ENCODE data around the gene SMIM45.

SMIM45 gene

DNA sequence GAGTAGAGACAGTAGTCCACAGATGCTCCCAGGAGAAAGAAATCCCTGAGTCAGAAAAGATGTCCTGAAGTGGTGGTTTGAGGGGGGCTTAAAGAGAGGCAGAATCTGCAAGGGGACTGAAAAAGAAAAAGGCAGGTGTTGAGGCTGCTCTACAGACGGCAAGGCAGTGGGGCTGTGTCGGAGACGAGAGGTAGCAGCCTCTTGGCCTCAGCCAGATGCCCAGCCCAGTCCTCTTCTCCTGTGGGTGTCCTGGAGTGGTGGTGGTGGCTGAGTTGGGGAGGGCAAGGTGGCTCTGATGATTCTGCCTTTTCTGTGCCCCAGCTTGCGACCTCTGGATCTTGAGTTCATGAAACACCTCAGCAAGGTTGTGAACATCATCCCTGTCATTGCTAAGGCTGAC, 37.3 kb downstream of the SMIM45 start:
- TF ChIP-seq, protein P1, sequence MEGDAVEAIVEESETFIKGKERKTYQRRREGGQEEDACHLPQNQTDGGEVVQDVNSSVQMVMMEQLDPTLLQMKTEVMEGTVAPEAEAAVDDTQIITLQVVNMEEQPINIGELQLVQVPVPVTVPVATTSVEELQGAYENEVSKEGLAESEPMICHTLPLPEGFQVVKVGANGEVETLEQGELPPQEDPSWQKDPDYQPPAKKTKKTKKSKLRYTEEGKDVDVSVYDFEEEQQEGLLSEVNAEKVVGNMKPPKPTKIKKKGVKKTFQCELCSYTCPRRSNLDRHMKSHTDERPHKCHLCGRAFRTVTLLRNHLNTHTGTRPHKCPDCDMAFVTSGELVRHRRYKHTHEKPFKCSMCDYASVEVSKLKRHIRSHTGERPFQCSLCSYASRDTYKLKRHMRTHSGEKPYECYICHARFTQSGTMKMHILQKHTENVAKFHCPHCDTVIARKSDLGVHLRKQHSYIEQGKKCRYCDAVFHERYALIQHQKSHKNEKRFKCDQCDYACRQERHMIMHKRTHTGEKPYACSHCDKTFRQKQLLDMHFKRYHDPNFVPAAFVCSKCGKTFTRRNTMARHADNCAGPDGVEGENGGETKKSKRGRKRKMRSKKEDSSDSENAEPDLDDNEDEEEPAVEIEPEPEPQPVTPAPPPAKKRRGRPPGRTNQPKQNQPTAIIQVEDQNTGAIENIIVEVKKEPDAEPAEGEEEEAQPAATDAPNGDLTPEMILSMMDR (IDR thresholded peaks at IDR 0.05; ENCODE audit: extremely low read depth, missing control alignments): no peak
- no peak for DNase-seq (ENCODE audit: low spot score)

DNA sequence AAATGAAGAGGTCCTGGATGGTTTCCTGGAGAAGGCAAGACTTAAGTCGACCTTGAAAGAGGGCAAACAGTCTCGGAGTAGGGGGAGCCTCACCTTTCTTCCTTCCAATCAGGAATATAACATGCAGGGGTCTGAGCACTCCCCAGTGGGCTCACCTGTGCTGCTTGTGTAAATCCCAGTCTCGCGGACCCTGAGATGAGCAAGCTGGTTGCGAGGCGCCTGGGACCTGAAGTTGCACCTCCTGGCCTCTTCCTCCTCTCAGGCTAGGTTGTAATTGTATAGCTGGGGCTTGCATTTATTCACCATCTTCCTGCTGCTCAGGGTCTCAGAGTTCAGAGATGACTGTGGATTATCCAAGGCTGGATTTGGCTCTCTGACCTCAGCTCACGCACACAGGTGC, 39.2 kb downstream of the SMIM45 start:
- DNase-seq (ENCODE audit: low spot score): no peak
- TF ChIP-seq, protein P1 (IDR thresholded peaks at IDR 0.05; ENCODE audit: extremely low read depth, missing control alignments): no peak

DNA sequence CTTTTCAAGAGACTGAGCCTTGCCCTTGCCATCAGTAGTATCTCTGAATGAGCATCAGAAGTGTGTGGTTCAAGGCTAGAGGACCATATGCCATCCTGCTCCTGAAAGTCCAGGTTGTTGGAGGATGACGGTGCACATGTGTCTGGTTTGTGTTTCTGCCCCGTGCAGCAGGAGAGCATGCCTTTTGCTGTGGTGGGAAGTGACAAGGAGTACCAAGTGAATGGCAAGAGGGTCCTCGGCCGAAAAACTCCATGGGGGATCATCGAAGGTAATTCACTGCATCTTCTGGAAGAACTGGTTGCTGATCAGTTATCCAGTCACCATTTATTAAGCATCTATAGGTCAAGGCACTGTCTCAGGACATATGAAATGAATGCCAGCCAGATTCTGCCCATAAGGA, 40.5 kb downstream of the SMIM45 start:
- no peak for DNase-seq (ENCODE audit: low spot score)
- TF ChIP-seq, protein P1 (IDR thresholded peaks at IDR 0.05; ENCODE audit: extremely low read depth, missing control alignments): no peak

DNA sequence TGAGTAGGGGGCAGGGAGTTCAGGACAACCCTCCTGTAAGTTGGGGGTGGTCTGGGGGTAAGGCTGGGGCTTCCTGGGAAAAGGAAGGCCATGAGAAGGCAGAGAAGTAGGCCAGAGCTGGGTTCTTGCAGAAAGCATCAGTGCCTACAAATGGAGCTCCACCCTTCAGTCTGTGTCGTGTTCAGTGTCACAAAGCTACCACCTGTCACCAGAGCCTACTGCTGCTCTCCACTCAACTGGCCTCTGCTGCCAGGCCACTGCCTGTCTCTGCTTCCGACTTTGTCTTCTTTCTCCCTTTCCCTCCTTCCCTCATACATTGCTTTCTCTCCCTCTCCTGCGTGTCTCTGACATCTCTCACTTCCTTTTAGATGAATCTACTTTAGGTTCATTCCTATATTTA, 43.3 kb downstream of the SMIM45 start:
- TF ChIP-seq, protein P1 (IDR thresholded peaks at IDR 0.05; ENCODE audit: extremely low read depth, missing control alignments): no peak
- no peak for DNase-seq (ENCODE audit: low spot score)

DNA sequence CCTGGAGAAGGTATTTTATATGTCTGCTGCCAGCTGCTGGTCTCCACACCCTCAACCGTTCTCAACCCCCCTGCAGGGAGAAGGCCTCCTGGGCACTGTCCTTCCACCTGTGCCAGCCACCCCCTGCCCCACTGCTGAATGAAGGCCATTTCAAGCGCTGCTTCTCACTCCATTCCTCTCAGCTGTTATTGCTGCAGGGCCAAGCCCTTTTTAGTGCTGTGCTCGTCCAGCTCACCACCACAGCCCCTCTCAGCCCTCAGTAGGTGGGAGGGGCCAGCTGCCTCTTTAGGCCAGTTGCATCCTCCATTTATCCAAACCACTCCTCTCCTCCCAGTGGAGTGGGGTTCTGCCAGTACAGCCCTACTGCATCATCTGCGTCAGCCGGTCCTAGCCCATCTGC, 44.9 kb downstream of the SMIM45 start:
- TF ChIP-seq, protein P1 (IDR thresholded peaks at IDR 0.05; ENCODE audit: extremely low read depth, missing control alignments): no peak
- DNase-seq (ENCODE audit: low spot score): no peak

DNA sequence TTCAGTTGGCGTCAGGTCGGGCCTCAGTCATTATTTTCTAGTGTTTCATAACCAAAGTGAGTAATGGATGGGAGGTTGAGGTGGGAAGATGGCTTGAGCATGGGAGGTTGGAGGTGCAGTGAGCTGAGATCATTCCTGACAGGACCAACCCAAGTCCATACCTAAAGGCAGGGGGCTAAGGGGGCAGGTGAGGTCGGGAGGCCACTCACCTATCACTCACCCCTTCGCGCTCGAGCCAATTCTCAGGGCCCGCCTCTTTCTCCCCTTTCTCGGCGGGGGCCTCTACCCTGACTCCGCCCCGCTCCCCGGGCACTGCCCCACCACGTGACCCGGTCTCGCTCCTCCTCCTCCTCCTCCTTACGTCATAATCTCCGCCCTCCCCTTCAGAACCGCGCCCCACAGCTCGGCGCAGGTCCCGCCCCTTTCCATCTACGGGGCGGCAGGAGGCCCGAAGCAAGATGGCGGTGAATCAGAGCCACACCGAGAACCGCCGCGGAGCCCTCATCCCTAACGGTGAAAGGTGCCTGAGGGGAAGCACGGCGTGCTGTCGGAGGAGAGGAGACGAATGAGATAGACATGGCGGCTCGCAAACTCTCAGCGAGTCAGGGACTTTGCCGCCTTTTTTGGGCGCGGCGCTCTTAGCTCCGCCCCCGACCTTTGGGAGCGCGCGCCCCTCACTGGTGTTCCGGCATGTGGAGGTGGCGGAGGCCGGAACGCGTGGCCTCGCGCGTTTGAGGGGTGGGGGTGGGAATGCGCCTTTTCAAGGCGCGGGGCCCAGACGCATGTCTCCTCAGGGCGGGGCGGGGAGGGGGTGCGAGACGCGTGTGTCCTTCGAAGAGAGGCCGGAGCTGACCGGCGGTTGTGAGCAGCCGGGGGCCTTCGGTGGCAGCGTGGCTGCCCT, 46.7 kb downstream of the SMIM45 start, which contains the start of gene WBP2NL:
Gene WBP2NL (plus strand): TSS at position 428 of the 901 bp plus-strand sequence. CDS start 31 bp downstream, at position 459.
- DNase-seq (ENCODE audit: low spot score): peak; percentile 97
- TF ChIP-seq, protein P1 (IDR thresholded peaks at IDR 0.05; ENCODE audit: extremely low read depth, missing control alignments): no peak

DNA sequence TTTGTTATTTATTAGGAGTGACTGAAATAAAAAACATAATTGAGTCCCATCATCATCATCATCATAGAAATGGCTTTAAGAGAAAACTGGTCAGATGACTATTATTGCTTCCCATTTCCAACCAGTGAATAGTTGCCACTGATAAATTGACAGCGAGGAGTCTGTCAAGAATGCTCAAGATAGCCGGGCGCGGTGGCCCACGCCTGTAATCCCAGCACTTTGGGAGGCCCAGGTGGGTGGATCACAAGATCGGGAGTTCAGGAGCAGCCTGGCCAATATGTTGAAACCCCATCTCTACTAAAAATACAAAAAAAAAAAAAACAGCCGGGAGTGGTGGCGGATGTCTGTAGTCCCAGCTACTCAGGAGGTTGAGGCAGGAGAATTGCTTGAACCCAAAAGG, 48.5 kb downstream of the SMIM45 start:
- no peak for DNase-seq (ENCODE audit: low spot score)
- TF ChIP-seq, protein P1 (IDR thresholded peaks at IDR 0.05; ENCODE audit: extremely low read depth, missing control alignments): no peak
